ENCODE data around the gene CES2.

DNA sequence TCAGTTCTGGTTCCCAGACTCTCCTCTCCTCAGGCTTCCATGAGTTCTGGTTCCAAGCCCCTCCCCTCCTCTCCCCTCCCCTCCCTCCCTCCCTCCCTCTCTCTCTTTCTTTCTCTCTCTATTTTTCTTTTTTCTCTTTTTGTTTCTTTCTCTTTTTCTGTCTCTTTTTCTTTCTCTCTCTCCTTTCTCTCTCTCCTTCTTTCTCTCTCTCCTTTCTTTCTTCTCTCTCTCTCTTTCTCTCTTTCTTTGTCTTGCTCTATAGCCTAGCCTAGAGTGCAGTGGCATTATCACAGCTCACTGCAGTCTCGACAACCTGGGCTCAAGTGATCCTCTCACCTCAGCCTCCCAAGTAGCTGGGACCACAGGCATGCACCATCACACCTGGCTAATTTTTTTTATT is 25.0 kb downstream of the CES2 start:
- TF ChIP-seq, protein P1, sequence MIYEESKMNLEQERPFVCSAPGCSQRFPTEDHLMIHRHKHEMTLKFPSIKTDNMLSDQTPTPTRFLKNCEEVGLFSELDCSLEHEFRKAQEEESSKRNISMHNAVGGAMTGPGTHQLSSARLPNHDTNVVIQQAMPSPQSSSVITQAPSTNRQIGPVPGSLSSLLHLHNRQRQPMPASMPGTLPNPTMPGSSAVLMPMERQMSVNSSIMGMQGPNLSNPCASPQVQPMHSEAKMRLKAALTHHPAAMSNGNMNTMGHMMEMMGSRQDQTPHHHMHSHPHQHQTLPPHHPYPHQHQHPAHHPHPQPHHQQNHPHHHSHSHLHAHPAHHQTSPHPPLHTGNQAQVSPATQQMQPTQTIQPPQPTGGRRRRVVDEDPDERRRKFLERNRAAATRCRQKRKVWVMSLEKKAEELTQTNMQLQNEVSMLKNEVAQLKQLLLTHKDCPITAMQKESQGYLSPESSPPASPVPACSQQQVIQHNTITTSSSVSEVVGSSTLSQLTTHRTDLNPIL (CRISPR knock-in tag; IDR thresholded peaks at IDR 0.05; ENCODE audit: low read depth): no peak
- TF ChIP-seq ESRRG (CRISPR knock-in tag; IDR thresholded peaks at IDR 0.05) (no peak), GLIS3 (CRISPR knock-in tag; IDR thresholded peaks at IDR 0.05) (no peak), ARNTL (CRISPR knock-in tag; IDR thresholded peaks at IDR 0.05; ENCODE audit: borderline replicate concordance, low read depth) (no peak), ZFP30 (CRISPR knock-in tag; IDR thresholded peaks at IDR 0.05) (no peak), TCF4 (CRISPR knock-in tag; IDR thresholded peaks at IDR 0.05; ENCODE audit: borderline replicate concordance) (no peak), CSDC2 (CRISPR knock-in tag; IDR thresholded peaks at IDR 0.05) (no peak), TSHZ2 (CRISPR knock-in tag; IDR thresholded peaks at IDR 0.05) (no peak)
- TF ChIP-seq, protein P2, sequence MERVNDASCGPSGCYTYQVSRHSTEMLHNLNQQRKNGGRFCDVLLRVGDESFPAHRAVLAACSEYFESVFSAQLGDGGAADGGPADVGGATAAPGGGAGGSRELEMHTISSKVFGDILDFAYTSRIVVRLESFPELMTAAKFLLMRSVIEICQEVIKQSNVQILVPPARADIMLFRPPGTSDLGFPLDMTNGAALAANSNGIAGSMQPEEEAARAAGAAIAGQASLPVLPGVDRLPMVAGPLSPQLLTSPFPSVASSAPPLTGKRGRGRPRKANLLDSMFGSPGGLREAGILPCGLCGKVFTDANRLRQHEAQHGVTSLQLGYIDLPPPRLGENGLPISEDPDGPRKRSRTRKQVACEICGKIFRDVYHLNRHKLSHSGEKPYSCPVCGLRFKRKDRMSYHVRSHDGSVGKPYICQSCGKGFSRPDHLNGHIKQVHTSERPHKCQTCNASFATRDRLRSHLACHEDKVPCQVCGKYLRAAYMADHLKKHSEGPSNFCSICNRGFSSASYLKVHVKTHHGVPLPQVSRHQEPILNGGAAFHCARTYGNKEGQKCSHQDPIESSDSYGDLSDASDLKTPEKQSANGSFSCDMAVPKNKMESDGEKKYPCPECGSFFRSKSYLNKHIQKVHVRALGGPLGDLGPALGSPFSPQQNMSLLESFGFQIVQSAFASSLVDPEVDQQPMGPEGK (CRISPR knock-in tag; IDR thresholded peaks at IDR 0.05; ENCODE audit: borderline replicate concordance): no peak

Measured in SK-N-SH treated with all-trans-retinoic acid at 6 μM for 48 hours (cell line).